Upper lobe of right lung (tissue), 1 donor: ENCODE measurements around the gene TSPAN4. TPM values are rescaled to one million over a fixed set of nuclear protein-coding genes. Genes with fewer than 3 reads are reported as not detected.

Experiments used
- ATAC-seq: fragments of 200-7000 bp; cut with Tn5 transposase; one replicate; pipeline ENCODE4 v1.9.1; 2020; ENCODE audit warnings: mild to moderate bottlenecking, moderate library complexity
- DNase-seq: peaks from one replicate; pipeline ENCODE4 v3.0.0-alpha.2; 2020
- H3K27ac ChIP-seq: fragments of 200-600 bp; one replicate; pipeline ENCODE4 v1.8.0; 2022
- H3K27me3 ChIP-seq: fragments of 200-600 bp; one replicate; pipeline ENCODE4 v1.8.0; 2022; ENCODE audit warnings: mild to moderate bottlenecking
- H3K36me3 ChIP-seq: fragments of 200-600 bp; one replicate; pipeline ENCODE4 v1.8.0; 2022
- H3K4me1 ChIP-seq: fragments of 200-600 bp; one replicate; pipeline ENCODE4 v1.8.0; 2022
- H3K4me3 ChIP-seq: fragments of 200-600 bp; one replicate; pipeline ENCODE4 v1.8.0; 2022; ENCODE audit warnings: mild to moderate bottlenecking
- H3K9me3 ChIP-seq: fragments of 200-600 bp; one replicate; pipeline ENCODE4 v1.8.0; 2022
- intact Hi-C: fragments of 100-400 bp; cut with DNase I; formaldehyde crosslinking; loops from one replicate; pipeline ENCODE4 v1.11.0; 2022
- total RNA-seq: library from RNA; stranded (reverse); fragmentation: NEBNext Ultra II Directional; extraction: Animal tissue kit (Norgen Biotek cat#: 25700); gene quantifications from one replicate; pipeline ENCODE4 v1.2.1, GENCODE V29; 2021
- TF ChIP-seq, protein P1 (sequence below): fragments of 200-600 bp; IDR thresholded peaks from one replicate; pipeline ENCODE4 v1.8.0; 2022; ENCODE audit warnings: antibody characterized with exemption
- donor health status: DM: no; HTN: yes; CAD: no; lungs with severe emphysema.

The TSPAN4 gene
- total RNA-seq, 1 donor from 2014 or later: 167 TPM

DNA sequence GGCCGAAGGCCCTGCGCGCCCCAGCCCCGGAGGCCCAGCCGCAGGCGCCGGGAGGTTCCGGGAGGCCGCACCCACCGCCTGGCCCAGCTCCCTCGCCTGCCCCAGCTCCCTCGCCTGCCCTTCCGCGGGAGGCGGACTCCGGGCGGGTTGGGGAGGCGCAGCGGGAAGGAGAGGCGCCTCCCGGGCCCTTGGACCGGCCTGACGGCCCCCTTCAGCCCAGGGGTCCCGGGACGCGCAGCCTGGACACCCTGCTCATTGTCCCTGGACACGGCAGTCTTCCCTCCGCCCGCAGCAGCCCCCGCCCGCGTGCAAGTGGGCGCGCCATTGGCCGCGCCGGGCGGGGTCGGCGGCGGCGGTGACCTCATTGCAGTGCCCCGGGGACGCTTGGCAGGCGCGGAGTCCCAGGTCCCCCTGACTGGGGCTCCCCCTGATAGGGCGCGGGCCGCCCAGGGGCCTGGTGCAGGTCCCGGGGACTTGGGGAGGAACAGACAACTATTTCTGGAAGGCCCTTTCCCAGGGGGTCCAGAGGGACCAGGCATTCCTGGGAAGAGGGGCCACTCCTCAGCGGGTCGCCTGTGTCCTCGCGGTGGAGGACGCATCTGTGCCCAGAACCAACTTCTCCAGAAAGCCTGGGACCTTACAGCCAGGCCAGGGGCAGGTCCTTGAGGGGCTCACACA, 9.4 kb upstream of the TSPAN4 start:
- H3K27me3 ChIP-seq: peaks cover 9% of the 10 kb centered on the region
- DNase-seq (peak; percentile 86), ATAC-seq (peak; percentile 28)
- TF ChIP-seq, protein P1, sequence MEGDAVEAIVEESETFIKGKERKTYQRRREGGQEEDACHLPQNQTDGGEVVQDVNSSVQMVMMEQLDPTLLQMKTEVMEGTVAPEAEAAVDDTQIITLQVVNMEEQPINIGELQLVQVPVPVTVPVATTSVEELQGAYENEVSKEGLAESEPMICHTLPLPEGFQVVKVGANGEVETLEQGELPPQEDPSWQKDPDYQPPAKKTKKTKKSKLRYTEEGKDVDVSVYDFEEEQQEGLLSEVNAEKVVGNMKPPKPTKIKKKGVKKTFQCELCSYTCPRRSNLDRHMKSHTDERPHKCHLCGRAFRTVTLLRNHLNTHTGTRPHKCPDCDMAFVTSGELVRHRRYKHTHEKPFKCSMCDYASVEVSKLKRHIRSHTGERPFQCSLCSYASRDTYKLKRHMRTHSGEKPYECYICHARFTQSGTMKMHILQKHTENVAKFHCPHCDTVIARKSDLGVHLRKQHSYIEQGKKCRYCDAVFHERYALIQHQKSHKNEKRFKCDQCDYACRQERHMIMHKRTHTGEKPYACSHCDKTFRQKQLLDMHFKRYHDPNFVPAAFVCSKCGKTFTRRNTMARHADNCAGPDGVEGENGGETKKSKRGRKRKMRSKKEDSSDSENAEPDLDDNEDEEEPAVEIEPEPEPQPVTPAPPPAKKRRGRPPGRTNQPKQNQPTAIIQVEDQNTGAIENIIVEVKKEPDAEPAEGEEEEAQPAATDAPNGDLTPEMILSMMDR: no peak
- H3K4me1 ChIP-seq: peaks cover 60% of the 10 kb centered on the region
- H3K4me3 ChIP-seq: peak overlapping the region; percentile 83
- H3K36me3 ChIP-seq: peaks cover 25% of the 10 kb centered on the region
- H3K27ac ChIP-seq: peak overlapping the region; percentile 82
- H3K9me3 ChIP-seq: no peaks in the 10 kb centered on the region
- intact Hi-C loops: no loop called here

DNA sequence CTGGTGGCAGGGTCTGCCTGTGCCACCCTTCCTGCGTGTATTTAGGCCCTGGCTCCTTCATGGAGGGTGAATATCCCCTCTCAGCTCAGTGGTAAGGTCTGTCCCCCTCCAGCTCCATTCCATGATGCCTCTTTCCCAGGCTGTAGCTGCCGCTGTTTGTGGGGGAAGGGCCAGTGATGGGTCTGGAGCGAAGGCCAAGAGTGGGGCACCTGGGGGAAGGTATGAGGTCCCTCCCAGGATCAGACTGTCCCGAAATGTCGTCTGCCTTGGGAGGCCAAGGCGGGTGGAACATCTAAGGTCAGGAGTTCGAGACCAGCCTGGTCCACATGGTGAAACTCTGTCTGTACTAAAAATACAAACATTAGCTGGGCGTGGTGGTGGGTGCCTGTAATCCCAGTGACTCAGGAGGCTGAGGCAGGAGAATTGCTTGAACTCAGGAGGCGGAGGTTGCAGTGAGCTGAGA, 8.8 kb upstream of the TSPAN4 start:
- ATAC-seq (no peak), DNase-seq (no peak)
- no peaks in the 10 kb centered on the region for H3K9me3 ChIP-seq
- H3K4me3 ChIP-seq: peak overlapping the region; percentile 83
- peaks cover 57% of the 10 kb centered on the region for H3K4me1 ChIP-seq
- TF ChIP-seq, protein P1: no peak
- H3K36me3 ChIP-seq: peaks cover 31% of the 10 kb centered on the region
- peaks cover 9% of the 10 kb centered on the region for H3K27me3 ChIP-seq
- H3K27ac ChIP-seq: peak overlapping the region; percentile 82
- intact Hi-C loops: no loop called here

DNA sequence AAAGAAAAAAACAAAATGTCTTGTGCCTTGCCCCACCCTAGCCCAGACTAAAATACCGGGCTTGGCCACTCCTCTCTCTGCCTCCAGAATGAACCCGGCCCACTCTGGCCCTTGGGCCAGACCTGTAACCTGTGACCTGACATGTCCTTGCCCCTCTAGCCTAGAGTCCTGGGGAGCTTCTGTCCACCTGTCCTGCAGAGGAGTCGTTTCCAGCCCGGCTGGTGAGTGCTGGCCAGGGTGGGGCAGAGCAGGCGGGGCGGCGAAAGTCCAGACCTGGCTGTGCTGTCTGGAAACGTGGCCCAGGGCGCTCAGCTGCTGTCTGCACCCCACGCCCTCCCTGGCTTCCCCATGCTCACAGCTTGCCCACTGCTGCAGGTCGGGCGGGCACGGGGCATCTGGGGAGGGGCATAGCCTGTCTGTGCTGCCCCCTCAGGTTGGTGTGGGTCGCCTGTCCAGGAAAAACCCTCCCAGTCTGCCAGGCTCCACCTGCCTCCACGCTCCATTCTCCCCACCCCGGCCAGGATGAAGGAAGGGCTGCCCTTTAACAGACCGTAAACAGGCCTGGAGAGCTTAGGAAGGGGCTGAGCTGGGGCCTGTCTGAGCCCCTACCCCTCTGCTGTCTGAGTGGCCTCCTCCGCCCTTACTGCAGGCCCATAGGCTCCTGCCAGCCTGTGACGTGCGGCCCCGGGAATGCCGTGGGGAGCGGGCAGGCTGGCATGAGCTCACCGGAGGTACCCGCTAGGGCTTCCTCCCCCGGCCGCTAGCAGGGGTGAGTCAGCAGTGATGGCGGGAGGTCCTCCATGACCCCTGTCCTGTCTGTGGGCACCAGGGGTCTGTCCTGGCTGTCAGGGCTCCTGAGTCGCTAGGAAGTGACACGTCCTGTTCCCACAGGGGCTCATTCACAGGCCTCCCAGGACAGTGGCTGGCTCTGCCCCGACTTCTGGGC, 8.0 kb upstream of the TSPAN4 start:
- peaks cover 39% of the 10 kb centered on the region for H3K36me3 ChIP-seq
- H3K4me3 ChIP-seq: peak overlapping the region; percentile 83
- H3K4me1 ChIP-seq: peaks cover 55% of the 10 kb centered on the region
- no peaks in the 10 kb centered on the region for H3K9me3 ChIP-seq
- peak overlapping the region; percentile 82 for H3K27ac ChIP-seq
- H3K27me3 ChIP-seq: peaks cover 9% of the 10 kb centered on the region
- TF ChIP-seq, protein P1: no peak
- peak; percentile 91 for DNase-seq
- ATAC-seq: peak; percentile 65
- intact Hi-C loops: no loop called here

DNA sequence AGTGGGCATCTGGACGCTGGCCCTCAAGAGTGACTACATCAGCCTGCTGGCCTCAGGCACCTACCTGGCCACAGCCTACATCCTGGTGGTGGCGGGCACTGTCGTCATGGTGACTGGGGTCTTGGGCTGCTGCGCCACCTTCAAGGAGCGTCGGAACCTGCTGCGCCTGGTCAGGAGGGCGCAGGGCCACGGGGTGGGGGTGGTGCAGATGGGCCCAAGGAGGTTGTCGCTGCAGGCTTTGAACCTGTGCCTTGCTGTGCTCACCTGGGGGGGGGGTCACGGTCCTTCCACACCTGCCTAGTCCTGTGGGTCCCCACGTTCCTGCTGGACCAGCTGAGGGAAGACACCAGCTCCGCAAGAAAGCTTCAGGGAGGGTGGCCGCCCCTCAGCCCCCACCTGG, 6.4 kb upstream of the TSPAN4 start:
- H3K4me1 ChIP-seq: peaks cover 52% of the 10 kb centered on the region
- TF ChIP-seq, protein P1: no peak
- no peak overlapping the region for H3K4me3 ChIP-seq
- H3K27ac ChIP-seq: no peak overlapping the region
- intact Hi-C loops: no loop called here
- no peaks in the 10 kb centered on the region for H3K9me3 ChIP-seq
- no peaks in the 10 kb centered on the region for H3K27me3 ChIP-seq
- peaks cover 50% of the 10 kb centered on the region for H3K36me3 ChIP-seq
- ATAC-seq: no peak
- no peak for DNase-seq

DNA sequence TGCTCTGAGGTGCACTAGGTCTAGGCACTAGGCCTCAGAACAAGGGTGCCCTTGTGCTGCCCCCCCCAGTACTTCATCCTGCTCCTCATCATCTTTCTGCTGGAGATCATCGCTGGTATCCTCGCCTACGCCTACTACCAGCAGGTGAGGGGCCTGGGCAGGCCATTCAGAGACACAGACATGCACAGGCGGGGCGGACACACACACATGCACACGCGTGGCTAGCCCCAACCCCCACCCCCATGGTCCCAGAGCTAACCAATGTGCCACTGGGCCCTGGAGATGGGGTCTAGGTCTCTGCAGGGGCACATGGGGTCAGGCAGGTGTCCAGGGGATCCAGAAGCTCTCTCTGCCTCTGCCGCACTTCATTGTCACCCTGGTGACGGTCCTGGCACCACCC, 6.0 kb upstream of the TSPAN4 start:
- H3K4me1 ChIP-seq: peaks cover 53% of the 10 kb centered on the region
- no peak overlapping the region for H3K27ac ChIP-seq
- no peak overlapping the region for H3K4me3 ChIP-seq
- intact Hi-C loops: no loop called here
- peaks cover 50% of the 10 kb centered on the region for H3K36me3 ChIP-seq
- DNase-seq (no peak), ATAC-seq (no peak)
- no peaks in the 10 kb centered on the region for H3K27me3 ChIP-seq
- TF ChIP-seq, protein P1: no peak
- no peaks in the 10 kb centered on the region for H3K9me3 ChIP-seq
